Glutamatergic neuron (in vitro differentiated cells): ENCODE results near the gene MRPS2. TPM values are rescaled to one million over a fixed set of nuclear protein-coding genes. Genes with fewer than 3 reads are reported as not detected.
"Not testable (repeated sequence)": the region's sequence is repeated elsewhere in the genome, so short reads cannot be mapped to it uniquely, and the experiment has no call there.

Experiments
- DNase-seq: peaks from one replicate; pipeline ENCODE4 v3.0.0; 2022
- H3K27ac Mint-ChIP-seq: one replicate; pipeline ENCODE4 v1.8.0; 2020; ENCODE audit warnings: mild to moderate bottlenecking, mixed read lengths, inconsistent platforms; ENCODE audit not compliant: unreplicated experiment
- H3K27me3 Mint-ChIP-seq: one replicate; pipeline ENCODE4 v1.8.0; 2020; ENCODE audit warnings: mild to moderate bottlenecking, moderate library complexity, mixed read lengths, inconsistent platforms; ENCODE audit not compliant: unreplicated experiment
- H3K36me3 Mint-ChIP-seq: one replicate; pipeline ENCODE4 v1.8.0; 2020; ENCODE audit warnings: mild to moderate bottlenecking, mixed read lengths, inconsistent platforms; ENCODE audit not compliant: unreplicated experiment
- H3K4me1 Mint-ChIP-seq: one replicate; pipeline ENCODE4 v1.8.0; 2020; ENCODE audit warnings: mild to moderate bottlenecking, low read depth, mixed read lengths, inconsistent platforms; ENCODE audit not compliant: unreplicated experiment
- H3K4me3 Mint-ChIP-seq: one replicate; pipeline ENCODE4 v1.8.0; 2020; ENCODE audit warnings: mild to moderate bottlenecking, mixed read lengths, inconsistent platforms; ENCODE audit not compliant: unreplicated experiment
- H3K9me3 Mint-ChIP-seq: one replicate; pipeline ENCODE4 v1.8.0; 2020; ENCODE audit warnings: mild to moderate bottlenecking, moderate library complexity, mixed read lengths, inconsistent platforms; ENCODE audit not compliant: unreplicated experiment
- CTCF ChIP-seq: fragments of 200-600 bp; sonication (generic); IDR thresholded peaks from one replicate; pipeline ENCODE4 v1.5.0; 2021; ENCODE audit not compliant: partially characterized antibody, unreplicated experiment
- total RNA-seq: library from RNA; stranded (reverse); fragmentation: NEBNext Ultra II Directional; extraction: Animal tissue kit (Norgen Biotek cat#: 25700); gene quantifications from one replicate; pipeline ENCODE4 v1.2.1, GENCODE V29; 2021; ENCODE audit not compliant: unreplicated experiment

The MRPS2 gene
- total RNA-seq, 1 donor from 2014 or later: 30.7 TPM

GRCh38 chr9:135456436-135457104 lies 43.9 kb upstream of the MRPS2 start:
- no peak for DNase-seq
- H3K36me3 Mint-ChIP-seq: peaks cover 13% of the 10 kb centered on the region
- peaks cover 4% of the 10 kb centered on the region for H3K9me3 Mint-ChIP-seq
- no peak for TF ChIP-seq CTCF
- peaks cover 9% of the 10 kb centered on the region for H3K27me3 Mint-ChIP-seq
- no peak overlapping the region for H3K27ac Mint-ChIP-seq
- no peaks in the 10 kb centered on the region for H3K4me1 Mint-ChIP-seq
- no peak overlapping the region for H3K4me3 Mint-ChIP-seq

GRCh38 chr9:135458478-135458877 lies 42.0 kb upstream of the MRPS2 start:
- H3K27me3 Mint-ChIP-seq, H3K4me3 Mint-ChIP-seq: not testable (repeated sequence)

GRCh38 chr9:135461936-135462335 lies 38.5 kb upstream of the MRPS2 start:
- no peak overlapping the region for H3K27ac Mint-ChIP-seq
- H3K4me3 Mint-ChIP-seq: no peak overlapping the region
- H3K36me3 Mint-ChIP-seq: peaks cover 4% of the 10 kb centered on the region
- peaks cover 8% of the 10 kb centered on the region for H3K4me1 Mint-ChIP-seq
- no peak for DNase-seq
- peaks cover 6% of the 10 kb centered on the region for H3K27me3 Mint-ChIP-seq
- no peak for TF ChIP-seq CTCF
- H3K9me3 Mint-ChIP-seq: peaks cover 2% of the 10 kb centered on the region

More at GRCh38 chr9:135458478-135458877, 42.0 kb upstream of the MRPS2 start:
- not testable (repeated sequence) for DNase-seq, H3K9me3 Mint-ChIP-seq, H3K27ac Mint-ChIP-seq, H3K4me1 Mint-ChIP-seq, H3K36me3 Mint-ChIP-seq

DNA sequence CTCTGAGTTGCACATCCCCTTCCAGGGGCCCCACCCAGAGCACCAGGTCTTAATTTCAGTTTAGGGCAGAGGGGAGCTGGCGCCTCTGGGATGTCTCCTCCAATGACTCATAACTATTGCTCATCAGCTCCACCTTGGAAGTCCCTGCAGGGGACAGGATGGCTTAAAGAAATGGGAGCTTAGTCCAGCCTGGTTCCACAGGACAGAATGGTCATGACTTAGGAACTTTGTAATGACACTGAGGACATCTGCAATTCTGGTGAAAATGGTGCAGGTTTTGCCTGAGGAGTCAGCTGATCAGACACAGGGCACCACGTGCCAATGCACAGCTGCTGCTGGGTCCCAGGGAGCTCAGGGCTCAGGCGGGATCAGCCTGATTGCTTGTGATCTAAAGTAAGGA lies 37.3 kb upstream of the MRPS2 start:
- DNase-seq: no peak
- H3K36me3 Mint-ChIP-seq: peaks cover 4% of the 10 kb centered on the region
- H3K4me3 Mint-ChIP-seq: no peak overlapping the region
- peaks cover 4% of the 10 kb centered on the region for H3K9me3 Mint-ChIP-seq
- H3K27me3 Mint-ChIP-seq: peaks cover 9% of the 10 kb centered on the region
- no peak overlapping the region for H3K27ac Mint-ChIP-seq
- no peak for TF ChIP-seq CTCF
- peaks cover 12% of the 10 kb centered on the region for H3K4me1 Mint-ChIP-seq

- Mint-ChIP-seq H3K27me3 (peaks cover 12% of the 10 kb centered on the region), H3K9me3 (peaks cover 2% of the 10 kb centered on the region), H3K27ac (no peak overlapping the region), H3K36me3 (no peaks in the 10 kb centered on the region), H3K4me3 (no peak overlapping the region), H3K4me1 (peaks cover 21% of the 10 kb centered on the region)
- DNase-seq: no peak
- no peak for TF ChIP-seq CTCF
These were observed 36.3 kb upstream of the MRPS2 start for GRCh38 chr9:135464181-135464580.
